K562 (cell line): ENCODE data around the gene DNER. TPM values are rescaled to one million over a fixed set of nuclear protein-coding genes. Genes with fewer than 3 reads are reported as not detected.

Experiments
- ATAC-seq: fragments of 200-7000 bp; cut with Tn5 transposase; 3 replicates; pipeline ENCODE4 v1.9.1; 2020; ENCODE audit warnings: moderate library complexity
- BruUV-seq: library from RNA; stranded (reverse); fragments of 400-500 nt; replicated peaks from 2 replicates; lab custom pipeline; 2021; lab: Mats Ljungman, UMichigan
- CTCF ChIA-PET: fragments of 300-600 bp; formaldehyde crosslinking; extraction: SDS; loops from one replicate; lab custom pipeline; 2021; ENCODE audit warnings: low intra/inter-chr PET ratio; lab: Yijun Ruan, JAX
- POLR2A ChIA-PET: fragments of 300-600, 350-650 bp; sonication (Branson Sonifier 250); formaldehyde crosslinking; extraction: SDS; loops from one replicate; lab custom pipeline; 2021; ENCODE audit warnings: antibody characterized with exemption, inconsistent platforms; lab: Yijun Ruan, JAX
- DNase-seq, 4 experiments: peaks; one replicate each; pipeline versions ENCODE4 v3.0.0 to v3.0.0-alpha.2; 2011 to 2018; ENCODE audit warnings: low spot score in 3 of 4, mixed read lengths in 3 of 4; ENCODE audit errors: extremely low read depth in 1 of 4
- FAIRE-seq: peaks from 2 replicates; lab custom pipeline; 2011; peaks lifted over from hg19 to GRCh38; lab: Jason Lieb, UNC
- H2AFZ ChIP-seq: 2 replicates; pipeline ENCODE4 v1.6.0; 2011; ENCODE audit warnings: low read depth, low read length, control low read depth, inconsistent platforms
- H3K27ac ChIP-seq: fragments of 200-600 bp; 3 replicates; pipeline ENCODE4 v1.8.0; 2011; ENCODE audit warnings: low read depth, mild to moderate bottlenecking, control low read depth, inconsistent platforms, low read length, moderate library complexity, mixed read lengths; ENCODE audit errors: extremely low read depth
- H3K27me3 ChIP-seq, 2 experiments: fragments of 300-600 bp in 1 of 2; 2 replicates in 1 of 2; 3 replicates in 1 of 2; pipeline versions ENCODE4 v1.6.0 to v1.8.0; 2011; ENCODE audit warnings: inconsistent platforms in 2 of 2, low read length in 2 of 2, mild to moderate bottlenecking in 1 of 2, mixed read lengths in 1 of 2, moderate library complexity in 1 of 2; ENCODE audit not compliant: control insufficient read depth in 2 of 2, insufficient read depth in 2 of 2
- H3K36me3 ChIP-seq: fragments of 300-600 bp; 3 replicates; pipeline ENCODE4 v1.8.0; 2011; ENCODE audit warnings: mild to moderate bottlenecking, low read length, inconsistent platforms; ENCODE audit not compliant: control insufficient read depth, insufficient read depth
- H3K4me1 ChIP-seq, 2 experiments: fragments of 200-600 bp in 1 of 2; replicated peaks in 1 of 2; 2 replicates in 1 of 2; 3 replicates in 1 of 2; pipeline versions ENCODE4 v1.5.1 to v1.8.0; 2011; ENCODE audit warnings: inconsistent platforms in 2 of 2, low read length in 2 of 2, mild to moderate bottlenecking in 1 of 2, mixed read lengths in 1 of 2, moderate library complexity in 1 of 2; ENCODE audit not compliant: control insufficient read depth in 2 of 2, insufficient read depth in 2 of 2
- H3K4me2 ChIP-seq: 2 replicates; pipeline ENCODE4 v1.6.1; 2011; ENCODE audit warnings: low read length, control low read depth, inconsistent platforms, mixed read lengths; ENCODE audit not compliant: insufficient read depth
- H3K4me3 ChIP-seq: fragments of 200-600 bp; sonication (generic), shearing (Covaris generic); 2 replicates; pipeline ENCODE4 v1.5.1; 2016; ENCODE audit warnings: control low read depth, inconsistent platforms
- H3K79me2 ChIP-seq: fragments of 200-600 bp; 3 replicates; pipeline ENCODE4 v1.8.0; 2011; ENCODE audit warnings: low read length, inconsistent platforms; ENCODE audit not compliant: control insufficient read depth, insufficient read depth
- H3K9ac ChIP-seq, 2 experiments: 2 replicates each; pipeline versions ENCODE4 v1.6.0 to v1.6.1; 2011; ENCODE audit warnings: low read depth in 2 of 2, low read length in 2 of 2, control low read depth in 1 of 2, inconsistent platforms in 1 of 2, mild to moderate bottlenecking in 1 of 2, mixed read lengths in 1 of 2; ENCODE audit not compliant: insufficient read depth in 1 of 2
- H3K9me1 ChIP-seq: one replicate; pipeline ENCODE4 v1.6.0; 2011; ENCODE audit warnings: inconsistent platforms, mild to moderate bottlenecking, low read length, moderate library complexity; ENCODE audit not compliant: control insufficient read depth, insufficient read depth
- H3K9me3 ChIP-seq: replicated peaks from 2 replicates; pipeline ENCODE4 v1.5.1; 2011; ENCODE audit warnings: low read depth, low read length, inconsistent platforms; ENCODE audit not compliant: control insufficient read depth, insufficient read depth
- H4K20me1 ChIP-seq: replicated peaks from 2 replicates; pipeline ENCODE4 v1.6.1; 2011; ENCODE audit warnings: low read length, inconsistent platforms, mixed read lengths; ENCODE audit not compliant: control insufficient read depth, insufficient read depth
- BRD9 ChIP-seq: fragments of 450-650 bp; IDR thresholded peaks from 2 replicates; pipeline ENCODE4 v1.6.1; 2018; ENCODE audit warnings: low read depth; ENCODE audit not compliant: partially characterized antibody
- C11orf30 ChIP-seq: fragments of 450-650 bp; IDR thresholded peaks from 2 replicates; pipeline ENCODE4 v1.6.1; 2016; ENCODE audit warnings: low read depth, mild to moderate bottlenecking
- EP300 ChIP-seq: IDR thresholded peaks from 2 replicates; pipeline ENCODE4 v1.6.1; 2012; ENCODE audit warnings: low read length, improper control_type of control experiment
- NR2C2 ChIP-seq, 2 experiments: fragments of 200-800 bp in 1 of 2; sonication (Bioruptor generic) in 1 of 2; sonication (generic) in 1 of 2; formaldehyde crosslinking in 1 of 2; IDR thresholded peaks; 2 replicates each; pipeline versions ENCODE4 v1.6.1 to v1.8.0; 2016 to 2022; ENCODE audit warnings: mild to moderate bottlenecking in 1 of 2, missing compliant biosample characterization in 1 of 2, missing genetic modification characterization in 1 of 2, missing genetic modification reagents in 1 of 2
- SETDB1 ChIP-seq: IDR thresholded peaks from one replicate; pipeline ENCODE4 v1.6.1; 2012; ENCODE audit warnings: low read length, control low read depth, inconsistent platforms
- TARDBP ChIP-seq: fragments of 450-650 bp; IDR thresholded peaks from 2 replicates; pipeline ENCODE4 v1.6.1; 2016
- ZFP30 ChIP-seq: fragments of 250-450 bp; sonication (Bioruptor Pico); IDR thresholded peaks from 2 replicates; pipeline ENCODE4 v1.8.0; 2022; ENCODE audit warnings: moderate library complexity, mild to moderate bottlenecking, inconsistent platforms, borderline replicate concordance
- ZKSCAN1 ChIP-seq: fragments of 150-350 bp; IDR thresholded peaks from 2 replicates; pipeline ENCODE4 v1.6.1; 2016; ENCODE audit warnings: low read depth, low read length
- ZNF124 ChIP-seq: sonication (generic); formaldehyde crosslinking; IDR thresholded peaks from 2 replicates; pipeline ENCODE4 v1.8.1; 2022; ENCODE audit warnings: missing genetic modification reagents
- ZNF197 ChIP-seq: fragments of 200-800 bp; sonication (Bioruptor generic); IDR thresholded peaks from 2 replicates; pipeline ENCODE4 v1.6.1; 2016; ENCODE audit warnings: low read depth, missing genetic modification characterization, missing compliant biosample characterization
- ZNF444 ChIP-seq: fragments of 250-450 bp; sonication (Bioruptor Pico); IDR thresholded peaks from 2 replicates; pipeline ENCODE4 v1.4.0; 2020; ENCODE audit warnings: mild to moderate bottlenecking, moderate library complexity
- ZNF764 ChIP-seq: fragments of 250-450 bp; sonication (Bioruptor Pico); IDR thresholded peaks from 2 replicates; pipeline ENCODE4 v1.4.0; 2020; ENCODE audit warnings: low read depth, mild to moderate bottlenecking, moderate library complexity
- WGBS: fragments of 100-300 bp; shearing (Covaris generic); methylation state at CpG from one replicate; pipeline ENCODE4 v1.1.6; 2016; ENCODE audit warnings: low coverage, mixed read lengths; ENCODE audit not compliant: insufficient coverage; ENCODE audit errors: missing lambda C conversion rate; 5-methylcytosine and 5-hydroxymethylcytosine counted together
- in situ Hi-C: fragments of 300-500 bp; cut with MboI; formaldehyde crosslinking; loops from 4 replicates; pipeline ENCODE4 v1.15.0; 2018; ENCODE audit warnings: inconsistent platforms, mixed read lengths
- intact Hi-C: fragments of 100-400 bp; cut with micrococcal nuclease; formaldehyde crosslinking; loops from 2 replicates; pipeline ENCODE4 v1.14.2; 2022
- polyA plus RNA-seq, 8 experiments: library from polyadenylated mRNA; depleted of rRNA in 4 of 8; stranded (reverse) in 5 of 8; unstranded in 3 of 8; fragments of >200 nt; fragmentation: Nextera tagmentation in 2 of 8; fragmentation: Illumina TruSeq in 1 of 8; extraction: Ambion mirVana in 2 of 8; extraction: Trizol in 1 of 8; gene quantifications; 2 replicates each; pipeline versions ENCODE4 v1.2.1 to v1.2.3, GENCODE V29; 2011 to 2014; ENCODE audit warnings: inconsistent platforms in 1 of 8, missing spikeins in 1 of 8
- total RNA-seq, 7 experiments: library from RNA; depleted of rRNA in 6 of 7; stranded (reverse); fragments of >200 nt in 6 of 7; fragmentation: Illumina TruSeq in 2 of 7; extraction: Trizol in 2 of 7; gene quantifications; 2 replicates each; pipeline versions ENCODE4 v1.2.1 to v1.2.3, GENCODE V29; 2011 to 2021; ENCODE audit warnings: low replicate concordance in 1 of 7
- TF ChIP-seq, protein P1 (sequence below): sonication (generic); formaldehyde crosslinking; IDR thresholded peaks from 2 replicates; pipeline ENCODE4 v1.8.0; 2022; ENCODE audit warnings: mild to moderate bottlenecking, low read depth, missing genetic modification reagents
- TF ChIP-seq, protein P2 (sequence below): sonication (generic); formaldehyde crosslinking; IDR thresholded peaks from 2 replicates; pipeline ENCODE4 v1.8.1; 2023; ENCODE audit warnings: missing genetic modification reagents, mild to moderate bottlenecking, borderline replicate concordance
- TF ChIP-seq, protein P3 (sequence below), 3 experiments: IDR thresholded peaks in 2 of 3; conservative IDR thresholded peaks in 1 of 3; 2 replicates each; pipeline ENCODE4 v1.5.1; 2011 to 2012; ENCODE audit warnings: low read length in 3 of 3, mild to moderate bottlenecking in 3 of 3, control low read depth in 2 of 3, improper control_type of control experiment in 1 of 3, inconsistent platforms in 1 of 3, low read depth in 1 of 3, mixed read lengths in 1 of 3, moderate library complexity in 1 of 3; ENCODE audit not compliant: insufficient read depth in 2 of 3

The DNER gene
- total and polyA plus RNA-seq, 9 of the 15 experiments (the other 6 are each of a cell fraction or from before 2014, with no cell fraction given): not detected

DNA sequence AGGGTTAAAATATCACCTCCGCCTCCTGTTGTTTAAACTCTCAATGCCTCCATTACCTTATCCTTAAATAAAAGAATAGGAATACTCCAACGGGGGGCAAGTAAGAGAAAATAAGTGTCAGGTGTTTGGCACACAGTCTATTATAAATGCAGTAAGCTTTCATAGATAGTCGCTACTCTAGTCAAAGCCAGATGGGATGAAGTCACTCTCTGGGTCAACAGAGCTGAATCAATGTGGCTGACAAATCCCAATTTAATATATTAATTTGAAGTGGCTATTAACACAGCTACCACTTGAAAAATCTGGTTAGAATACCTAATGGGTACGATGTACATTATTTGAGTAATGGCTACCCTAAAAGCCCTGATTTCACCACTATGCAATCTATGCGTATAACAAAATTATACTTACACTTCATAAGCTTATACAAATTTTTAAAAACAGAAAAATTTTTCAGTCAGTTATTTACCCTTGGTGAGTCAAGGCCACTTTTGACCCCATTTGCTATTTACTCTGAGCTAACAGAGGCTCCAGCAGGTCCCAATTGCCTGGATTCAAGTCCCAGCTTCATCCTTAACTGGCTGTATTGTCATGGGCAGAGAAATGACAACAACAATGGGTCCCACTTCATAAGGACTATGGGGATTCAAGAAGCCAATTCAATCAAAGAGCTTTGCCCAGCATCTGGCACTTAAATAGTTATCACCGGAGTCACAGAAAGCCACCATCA lies 275.8 kb downstream of the DNER start:
- Histone ChIP-seq H3K4me2 (no peak overlapping the region), H2AFZ (no peak overlapping the region), H3K4me3 (no peak overlapping the region), H4K20me1 (no peaks in the 10 kb centered on the region), H3K79me2 (no peaks in the 10 kb centered on the region), H3K4me1 (no peaks in the 10 kb centered on the region), H3K27ac (no peak overlapping the region), H3K9ac (no peak overlapping the region), H3K9me3 (no peaks in the 10 kb centered on the region), H3K27me3 (no peaks in the 10 kb centered on the region), H3K36me3 (no peaks in the 10 kb centered on the region), H3K9me1 (no peaks in the 10 kb centered on the region)
- WGBS: 4% methylated on average over 6 of the region's 6 CpGs
- intact Hi-C loops (no loop called here), in situ Hi-C loops (no loop called here)
- ChIA-PET CTCF (no interaction called here), POLR2A (no interaction called here)
- ATAC-seq: no peak
- no peak for FAIRE-seq
- DNase-seq: no peak
- no TSS peak for BruUV-seq
- TF ChIP-seq EP300 (no peak), ZNF444 (CRISPR knock-in tag) (no peak), ZNF124 (CRISPR knock-in tag) (no peak), TARDBP (no peak), SETDB1 (no peak), NR2C2 (CRISPR knock-in tag; IDR thresholded peaks at IDR 0.05) (no peak), NR2C2 (tag; IDR thresholded peaks at IDR 0.05) (no peak), C11orf30 (no peak), ZNF764 (CRISPR knock-in tag) (no peak), ZKSCAN1 (no peak), BRD9 (no peak), ZFP30 (CRISPR knock-in tag) (no peak), ZNF197 (CRISPR knock-in tag) (no peak)
- TF ChIP-seq, protein P1, sequence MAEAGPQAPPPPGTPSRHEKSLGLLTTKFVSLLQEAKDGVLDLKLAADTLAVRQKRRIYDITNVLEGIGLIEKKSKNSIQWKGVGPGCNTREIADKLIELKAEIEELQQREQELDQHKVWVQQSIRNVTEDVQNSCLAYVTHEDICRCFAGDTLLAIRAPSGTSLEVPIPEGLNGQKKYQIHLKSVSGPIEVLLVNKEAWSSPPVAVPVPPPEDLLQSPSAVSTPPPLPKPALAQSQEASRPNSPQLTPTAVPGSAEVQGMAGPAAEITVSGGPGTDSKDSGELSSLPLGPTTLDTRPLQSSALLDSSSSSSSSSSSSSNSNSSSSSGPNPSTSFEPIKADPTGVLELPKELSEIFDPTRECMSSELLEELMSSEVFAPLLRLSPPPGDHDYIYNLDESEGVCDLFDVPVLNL (CRISPR knock-in tag): no peak
- TF ChIP-seq, protein P2, sequence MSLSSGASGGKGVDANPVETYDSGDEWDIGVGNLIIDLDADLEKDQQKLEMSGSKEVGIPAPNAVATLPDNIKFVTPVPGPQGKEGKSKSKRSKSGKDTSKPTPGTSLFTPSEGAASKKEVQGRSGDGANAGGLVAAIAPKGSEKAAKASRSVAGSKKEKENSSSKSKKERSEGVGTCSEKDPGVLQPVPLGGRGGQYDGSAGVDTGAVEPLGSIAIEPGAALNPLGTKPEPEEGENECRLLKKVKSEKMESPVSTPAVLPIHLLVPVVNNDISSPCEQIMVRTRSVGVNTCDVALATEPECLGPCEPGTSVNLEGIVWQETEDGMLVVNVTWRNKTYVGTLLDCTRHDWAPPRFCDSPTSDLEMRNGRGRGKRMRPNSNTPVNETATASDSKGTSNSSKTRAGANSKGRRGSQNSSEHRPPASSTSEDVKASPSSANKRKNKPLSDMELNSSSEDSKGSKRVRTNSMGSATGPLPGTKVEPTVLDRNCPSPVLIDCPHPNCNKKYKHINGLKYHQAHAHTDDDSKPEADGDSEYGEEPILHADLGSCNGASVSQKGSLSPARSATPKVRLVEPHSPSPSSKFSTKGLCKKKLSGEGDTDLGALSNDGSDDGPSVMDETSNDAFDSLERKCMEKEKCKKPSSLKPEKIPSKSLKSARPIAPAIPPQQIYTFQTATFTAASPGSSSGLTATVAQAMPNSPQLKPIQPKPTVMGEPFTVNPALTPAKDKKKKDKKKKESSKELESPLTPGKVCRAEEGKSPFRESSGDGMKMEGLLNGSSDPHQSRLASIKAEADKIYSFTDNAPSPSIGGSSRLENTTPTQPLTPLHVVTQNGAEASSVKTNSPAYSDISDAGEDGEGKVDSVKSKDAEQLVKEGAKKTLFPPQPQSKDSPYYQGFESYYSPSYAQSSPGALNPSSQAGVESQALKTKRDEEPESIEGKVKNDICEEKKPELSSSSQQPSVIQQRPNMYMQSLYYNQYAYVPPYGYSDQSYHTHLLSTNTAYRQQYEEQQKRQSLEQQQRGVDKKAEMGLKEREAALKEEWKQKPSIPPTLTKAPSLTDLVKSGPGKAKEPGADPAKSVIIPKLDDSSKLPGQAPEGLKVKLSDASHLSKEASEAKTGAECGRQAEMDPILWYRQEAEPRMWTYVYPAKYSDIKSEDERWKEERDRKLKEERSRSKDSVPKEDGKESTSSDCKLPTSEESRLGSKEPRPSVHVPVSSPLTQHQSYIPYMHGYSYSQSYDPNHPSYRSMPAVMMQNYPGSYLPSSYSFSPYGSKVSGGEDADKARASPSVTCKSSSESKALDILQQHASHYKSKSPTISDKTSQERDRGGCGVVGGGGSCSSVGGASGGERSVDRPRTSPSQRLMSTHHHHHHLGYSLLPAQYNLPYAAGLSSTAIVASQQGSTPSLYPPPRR (CRISPR knock-in tag): no peak
- TF ChIP-seq, protein P3, sequence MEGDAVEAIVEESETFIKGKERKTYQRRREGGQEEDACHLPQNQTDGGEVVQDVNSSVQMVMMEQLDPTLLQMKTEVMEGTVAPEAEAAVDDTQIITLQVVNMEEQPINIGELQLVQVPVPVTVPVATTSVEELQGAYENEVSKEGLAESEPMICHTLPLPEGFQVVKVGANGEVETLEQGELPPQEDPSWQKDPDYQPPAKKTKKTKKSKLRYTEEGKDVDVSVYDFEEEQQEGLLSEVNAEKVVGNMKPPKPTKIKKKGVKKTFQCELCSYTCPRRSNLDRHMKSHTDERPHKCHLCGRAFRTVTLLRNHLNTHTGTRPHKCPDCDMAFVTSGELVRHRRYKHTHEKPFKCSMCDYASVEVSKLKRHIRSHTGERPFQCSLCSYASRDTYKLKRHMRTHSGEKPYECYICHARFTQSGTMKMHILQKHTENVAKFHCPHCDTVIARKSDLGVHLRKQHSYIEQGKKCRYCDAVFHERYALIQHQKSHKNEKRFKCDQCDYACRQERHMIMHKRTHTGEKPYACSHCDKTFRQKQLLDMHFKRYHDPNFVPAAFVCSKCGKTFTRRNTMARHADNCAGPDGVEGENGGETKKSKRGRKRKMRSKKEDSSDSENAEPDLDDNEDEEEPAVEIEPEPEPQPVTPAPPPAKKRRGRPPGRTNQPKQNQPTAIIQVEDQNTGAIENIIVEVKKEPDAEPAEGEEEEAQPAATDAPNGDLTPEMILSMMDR (IDR thresholded peaks at IDR 0.05 in 2 of 3, conservative IDR thresholded peaks at IDR 0.05 in 1 of 3; ENCODE audit: insufficient read depth in 2 of 3, low read depth in 1 of 3, low read length in 3 of 3): no peak
